Right lobe of liver (tissue), 6 donors: ENCODE results near the gene SKIC8. TPM values are rescaled to one million over a fixed set of nuclear protein-coding genes. Genes with fewer than 3 reads are reported as not detected.

Source experiments
- ATAC-seq, 4 donors: fragments of 200-7000 bp; cut with Tn5 transposase; one replicate each; pipeline ENCODE4 v1.9.1; 2020; ENCODE audit warnings: mild to moderate bottlenecking in 4 of 4, moderate library complexity in 4 of 4
- DNase-seq, 3 donors: peaks; one replicate each; pipeline ENCODE4 v3.0.0-alpha.2; 2020
- H3K27ac ChIP-seq, 3 donors: fragments of 200-600 bp; one replicate each; pipeline ENCODE4 v1.8.0; 2022
- H3K27me3 ChIP-seq, 2 donors: fragments of 200-600 bp; one replicate each; pipeline ENCODE4 v1.8.0; 2022
- H3K36me3 ChIP-seq, 4 donors: fragments of 200-600 bp; sonication (generic) in 1 of 4; one replicate each; pipeline versions ENCODE4 v1.5.1 to v1.8.0; 2017 to 2022; ENCODE audit warnings: control low read depth in 1 of 4
- H3K4me1 ChIP-seq, 4 donors: fragments of 200-600 bp; sonication (generic) in 1 of 4; one replicate each; pipeline versions ENCODE4 v1.5.1 to v1.8.0; 2017 to 2022; ENCODE audit warnings: control low read depth in 1 of 4
- H3K4me3 ChIP-seq, 3 donors: fragments of 200-600 bp; one replicate each; pipeline ENCODE4 v1.8.0; 2022
- H3K9me3 ChIP-seq, 4 donors: fragments of 200-600 bp; sonication (generic) in 1 of 4; one replicate each; pipeline versions ENCODE4 v1.5.1 to v1.8.0; 2017 to 2022; ENCODE audit warnings: control low read depth in 1 of 4
- POLR2A ChIP-seq: fragments of 450-650 bp; IDR thresholded peaks from one replicate; pipeline ENCODE4 v1.6.1; 2017; ENCODE audit warnings: antibody characterized with exemption, mild to moderate bottlenecking
- WGBS: methylation state at CpG from one replicate; pipeline ENCODE4 v1.1.6; 2018; ENCODE audit warnings: low coverage, low lambda C conversion rate; ENCODE audit not compliant: insufficient coverage; ENCODE audit errors: missing lambda C conversion rate; 5-methylcytosine and 5-hydroxymethylcytosine counted together
- intact Hi-C, 2 donors: fragments of 100-400 bp; cut with DNase I; formaldehyde crosslinking; loops; one replicate each; pipeline versions ENCODE4 v1.11.2 to v1.14.1; 2022
- total RNA-seq, 6 experiments: library from RNA; depleted of rRNA in 2 of 6; stranded (reverse); fragments of >200 nt in 2 of 6; fragmentation: NEBNext Ultra II Directional in 3 of 6; extraction: Animal tissue kit (Norgen Biotek cat#: 25700) in 3 of 6; gene quantifications; one replicate each; pipeline versions ENCODE4 v1.1.0 to v1.2.4, GENCODE V29; 2016 to 2023
- TF ChIP-seq, protein P1 (sequence below), 4 donors: fragments of 200-600 bp in 3 of 4; fragments of 450-650 bp in 1 of 4; IDR thresholded peaks; one replicate each; pipeline versions ENCODE4 v1.5.1 to v1.8.0; 2016 to 2022; ENCODE audit warnings: antibody characterized with exemption in 4 of 4, mild to moderate bottlenecking in 2 of 4
- donor health status: DM: no; HTN: yes; CAD: no.
- donor health status: DM: no; HTN: no; CAD: no.
- donor health status: DM: no; HTN: no; CAD: no.
- donor health status: DM: no; HTN: yes; CAD: no.
- donor health status: DM: no; HTN: yes; CAD: no.

SKIC8 gene
- total RNA-seq, 6 experiments from 2014 or later: 21.7 to 30.3 (median 23.0) TPM

DNA sequence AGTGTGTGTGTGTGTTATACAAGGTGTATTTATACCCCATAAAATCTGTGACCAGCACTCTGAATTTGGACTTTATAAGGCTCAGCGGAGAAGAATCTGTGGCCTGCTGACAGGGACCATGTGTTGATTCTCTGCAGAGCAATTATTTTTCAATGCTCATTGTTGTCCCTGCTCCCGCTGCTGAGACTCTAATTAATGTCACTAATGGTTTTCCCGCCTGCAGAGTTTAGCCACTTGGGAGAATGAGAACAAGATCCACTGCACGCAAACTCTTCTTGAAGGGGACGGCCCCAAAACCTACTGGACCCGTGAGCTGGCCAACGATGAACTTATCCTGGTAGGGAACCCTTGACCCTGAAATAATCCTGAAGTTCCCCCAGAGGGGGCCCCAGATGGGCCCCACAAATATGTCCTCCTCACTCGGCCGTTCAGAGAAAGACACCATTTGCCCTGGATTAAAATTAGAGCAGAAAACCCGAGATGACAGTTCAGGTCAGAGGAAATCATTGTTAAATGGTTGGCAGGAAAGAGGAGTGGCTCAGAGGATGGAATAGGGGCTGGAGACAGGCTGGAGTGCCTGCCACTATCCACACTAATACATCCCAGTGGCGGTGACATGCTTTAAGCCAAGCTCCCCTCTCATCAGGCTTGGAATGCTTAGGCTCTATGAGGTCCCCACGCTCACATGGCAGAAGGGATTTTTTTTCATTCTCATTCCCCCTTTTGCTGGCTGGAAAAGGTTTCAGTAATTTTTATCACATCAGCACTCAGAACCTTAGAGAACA, 44.1 kb upstream of the SKIC8 start:
- intact Hi-C loops: no loop called here
- Histone ChIP-seq H3K27me3 (peaks cover 0 to 4% of the 10 kb centered on the region in 2 donors), H3K36me3 (no peaks in the 10 kb centered on the region), H3K4me1 (peaks cover 0 to 4% (median 0%) of the 10 kb centered on the region in 4 donors), H3K4me3 (no peak overlapping the region), H3K9me3 (no peaks in the 10 kb centered on the region), H3K27ac (no peak overlapping the region)
- no peak for TF ChIP-seq POLR2A
- TF ChIP-seq, protein P1, sequence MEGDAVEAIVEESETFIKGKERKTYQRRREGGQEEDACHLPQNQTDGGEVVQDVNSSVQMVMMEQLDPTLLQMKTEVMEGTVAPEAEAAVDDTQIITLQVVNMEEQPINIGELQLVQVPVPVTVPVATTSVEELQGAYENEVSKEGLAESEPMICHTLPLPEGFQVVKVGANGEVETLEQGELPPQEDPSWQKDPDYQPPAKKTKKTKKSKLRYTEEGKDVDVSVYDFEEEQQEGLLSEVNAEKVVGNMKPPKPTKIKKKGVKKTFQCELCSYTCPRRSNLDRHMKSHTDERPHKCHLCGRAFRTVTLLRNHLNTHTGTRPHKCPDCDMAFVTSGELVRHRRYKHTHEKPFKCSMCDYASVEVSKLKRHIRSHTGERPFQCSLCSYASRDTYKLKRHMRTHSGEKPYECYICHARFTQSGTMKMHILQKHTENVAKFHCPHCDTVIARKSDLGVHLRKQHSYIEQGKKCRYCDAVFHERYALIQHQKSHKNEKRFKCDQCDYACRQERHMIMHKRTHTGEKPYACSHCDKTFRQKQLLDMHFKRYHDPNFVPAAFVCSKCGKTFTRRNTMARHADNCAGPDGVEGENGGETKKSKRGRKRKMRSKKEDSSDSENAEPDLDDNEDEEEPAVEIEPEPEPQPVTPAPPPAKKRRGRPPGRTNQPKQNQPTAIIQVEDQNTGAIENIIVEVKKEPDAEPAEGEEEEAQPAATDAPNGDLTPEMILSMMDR (IDR thresholded peaks at IDR 0.05): no peak
- no peak for ATAC-seq
- no peak for DNase-seq
- 65% methylated on average over 10 of the region's 12 CpGs for WGBS

DNA sequence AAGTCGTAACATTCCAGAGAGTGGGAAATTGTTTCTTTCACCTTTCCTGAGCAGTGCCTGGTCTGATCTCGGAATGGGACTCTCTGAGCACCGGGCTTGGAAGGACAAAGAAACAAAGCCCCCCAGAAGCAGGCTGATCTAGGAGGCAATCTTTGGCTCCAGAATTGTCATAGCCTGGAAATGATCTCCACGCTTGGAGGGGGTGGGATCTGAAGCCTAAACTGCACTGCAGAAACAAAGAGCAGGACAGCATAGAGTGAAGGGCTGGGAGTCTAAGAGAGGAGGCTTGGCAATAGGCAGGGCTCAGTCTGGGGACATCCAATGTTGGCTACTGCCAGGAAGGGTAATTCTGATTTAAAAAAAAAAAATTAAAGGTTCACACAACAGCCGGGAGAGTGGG, 42.6 kb upstream of the SKIC8 start:
- Histone ChIP-seq H3K9me3 (no peaks in the 10 kb centered on the region), H3K27ac (no peak overlapping the region), H3K36me3 (no peaks in the 10 kb centered on the region), H3K4me1 (peaks cover 0 to 4% (median 0%) of the 10 kb centered on the region in 4 donors), H3K27me3 (peaks cover 0 to 4% of the 10 kb centered on the region in 2 donors), H3K4me3 (no peak overlapping the region)
- no peak for DNase-seq
- WGBS: 35% methylated on average over 5 of the region's 5 CpGs
- ATAC-seq: no peak
- intact Hi-C loops: no loop called here
- TF ChIP-seq, protein P1 (IDR thresholded peaks at IDR 0.05): no peak
- no peak for TF ChIP-seq POLR2A

DNA sequence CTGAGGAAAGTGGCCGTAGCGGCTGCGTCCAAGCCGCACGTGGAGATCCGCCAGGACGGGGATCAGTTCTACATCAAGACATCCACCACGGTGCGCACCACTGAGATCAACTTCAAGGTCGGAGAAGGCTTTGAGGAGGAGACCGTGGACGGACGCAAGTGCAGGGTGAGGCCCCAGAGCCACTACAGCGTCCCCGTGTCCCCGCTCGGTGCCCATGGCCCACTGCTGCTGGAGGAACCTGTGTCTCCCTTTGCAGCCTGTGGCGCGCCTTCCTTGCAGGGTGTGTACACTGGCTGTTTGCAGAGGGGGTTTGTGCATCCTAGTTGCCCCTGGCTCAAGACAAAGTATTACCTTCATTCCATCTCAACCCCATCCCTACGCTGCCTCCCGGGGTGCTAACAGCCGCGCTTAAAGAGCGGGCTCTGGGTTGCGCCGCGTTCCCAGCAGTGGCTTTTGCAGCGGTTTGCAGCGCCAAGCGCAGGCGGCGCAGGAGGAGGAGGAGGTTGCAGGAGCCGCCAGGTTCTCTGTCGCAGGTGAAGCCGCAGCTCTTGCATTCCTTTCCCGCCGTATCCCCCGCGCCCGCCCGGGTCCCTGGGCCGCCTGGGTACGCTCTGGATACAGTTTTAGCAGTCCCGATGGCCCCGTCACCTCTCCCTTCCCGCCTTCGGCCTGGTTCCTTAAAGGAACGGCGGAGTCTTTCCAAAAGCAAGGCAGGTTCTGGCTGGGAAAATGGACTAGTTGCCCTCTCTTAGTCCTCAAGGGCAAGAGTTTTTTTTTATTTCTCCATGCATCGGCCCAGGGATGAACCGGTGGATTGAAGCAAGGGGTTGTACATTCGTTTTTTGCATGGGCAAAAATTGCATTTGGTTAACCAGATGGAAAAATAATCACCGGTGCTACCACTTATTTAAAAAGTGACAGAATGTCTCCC, 41.9 kb upstream of the SKIC8 start:
- peaks cover 0 to 4% of the 10 kb centered on the region in 2 donors for H3K27me3 ChIP-seq
- no peak for DNase-seq
- intact Hi-C loops: no loop called here

More for the DNA sequence above, 41.9 kb upstream of the SKIC8 start:
- Histone ChIP-seq H3K4me1 (peaks cover 0 to 4% (median 0%) of the 10 kb centered on the region in 4 donors), H3K27ac (no peak overlapping the region), H3K36me3 (no peaks in the 10 kb centered on the region), H3K9me3 (no peaks in the 10 kb centered on the region), H3K4me3 (no peak overlapping the region)
- TF ChIP-seq, protein P1 (IDR thresholded peaks at IDR 0.05): no peak
- 16% methylated on average over 8 of the region's 53 CpGs for WGBS
- ATAC-seq: no peak
